Astrocyte of the spinal cord (primary cell): ENCODE measurements around the gene MOB3C.

Experiments
- DNase-seq: peaks from one replicate; pipeline ENCODE4 v3.0.0; 2011; ENCODE audit warnings: low read depth, low spot score
- H3K4me3 ChIP-seq: 2 replicates; pipeline ENCODE4 v1.5.1; 2011; ENCODE audit warnings: low read depth, mild to moderate bottlenecking, low read length, moderate library complexity
- CTCF ChIP-seq: IDR thresholded peaks from 2 replicates; pipeline ENCODE4 v1.5.1; 2012; ENCODE audit warnings: low read depth, mild to moderate bottlenecking, low read length, inconsistent platforms
- in situ Hi-C: cut with HindIII; loops from 2 replicates; pipeline ENCODE4 v1.10.0; 2017; ENCODE audit warnings: low sequenced_read_pairs

Gene MOB3C

GRCh38 chr1:46569884-46570725 is 46.5 kb downstream of the MOB3C start:
- H3K4me3 ChIP-seq, result no peak overlapping the region
- TF ChIP-seq CTCF, result no peak
- no peak for DNase-seq
- in situ Hi-C loops, result no loop called here

DNA sequence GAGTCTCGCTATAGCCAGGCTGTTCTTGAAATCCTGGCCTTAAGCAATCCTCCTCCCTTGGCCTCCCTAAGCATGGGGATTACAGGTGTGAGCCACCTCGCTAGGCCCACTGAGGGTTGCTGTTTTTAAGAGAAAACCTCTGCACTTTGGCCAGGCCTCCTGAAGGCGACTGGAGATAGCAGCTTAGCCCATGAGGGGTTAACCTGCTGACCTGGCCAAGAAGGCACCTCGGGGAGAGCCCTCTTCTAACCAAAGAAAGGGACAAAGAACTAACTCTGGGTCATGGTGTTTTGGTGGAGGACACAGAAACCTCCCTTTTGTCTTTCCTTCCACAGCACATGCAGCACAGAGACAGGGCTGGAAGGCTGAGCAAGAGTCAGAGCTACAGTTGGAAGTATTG is 47.5 kb downstream of the MOB3C start:
- in situ Hi-C loops, result no loop called here
- no peak overlapping the region for H3K4me3 ChIP-seq
- TF ChIP-seq CTCF, result no peak
- DNase-seq, result no peak

DNA sequence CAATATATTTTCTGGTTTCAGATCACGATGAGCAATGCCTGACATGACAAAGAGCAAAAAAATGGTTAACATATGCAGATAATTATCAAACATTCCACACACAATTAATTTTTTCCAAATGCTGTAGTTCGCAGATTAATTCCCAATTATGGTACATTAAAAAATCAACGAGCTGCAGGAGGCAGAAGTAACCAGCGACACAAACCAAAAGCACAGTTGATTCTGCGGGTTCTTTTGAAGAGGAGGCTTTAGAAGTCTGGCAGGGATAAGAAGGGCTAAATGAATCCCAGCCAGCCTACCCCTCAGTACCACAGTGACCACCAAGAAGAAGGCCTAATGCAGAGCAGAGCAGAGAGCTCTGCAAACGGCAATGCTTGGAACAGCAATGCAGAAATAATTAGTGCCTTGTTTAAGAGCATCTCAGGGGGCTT is 48.1 kb downstream of the MOB3C start:
- no peak overlapping the region for H3K4me3 ChIP-seq
- in situ Hi-C loops, result no loop called here
- DNase-seq, result no peak
- TF ChIP-seq CTCF, result no peak

- DNase-seq, result no peak
- no peak overlapping the region for H3K4me3 ChIP-seq
- in situ Hi-C loops, result no loop called here
- TF ChIP-seq CTCF, result no peak
Observed at GRCh38 chr1:46563341-46563740, 53.3 kb downstream of the MOB3C start.

GRCh38 chr1:46562498-46562897 is 54.1 kb downstream of the MOB3C start:
- in situ Hi-C loops, result no loop called here
- DNase-seq, result no peak
- H3K4me3 ChIP-seq, result no peak overlapping the region
- no peak for TF ChIP-seq CTCF

DNA sequence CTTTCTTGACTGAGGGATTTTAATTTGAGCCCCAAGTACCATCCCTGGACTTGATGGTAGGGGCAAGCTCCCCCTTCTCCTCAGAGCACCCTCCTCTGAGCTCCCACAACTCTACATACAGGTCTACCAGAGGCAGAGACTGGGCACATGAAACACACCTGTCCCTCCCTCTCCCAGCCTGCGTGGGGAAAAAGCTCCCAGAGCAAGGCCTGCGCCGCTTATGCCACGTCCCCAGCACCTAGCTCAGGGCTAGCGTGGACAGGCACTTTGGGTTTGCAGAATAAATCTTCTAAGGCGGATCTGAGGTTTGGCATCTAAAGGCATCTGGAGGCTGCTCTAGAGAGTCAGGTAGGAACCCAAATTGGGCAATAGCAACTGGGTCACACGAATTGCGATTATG is 57.6 kb downstream of the MOB3C start:
- no peak for TF ChIP-seq CTCF
- in situ Hi-C loops, result no loop called here
- no peak overlapping the region for H3K4me3 ChIP-seq
- no peak for DNase-seq
